Omental fat pad (tissue), 4 donors: Measurements from ENCODE around the gene SUPT3H. TPM values are rescaled to one million over a fixed set of nuclear protein-coding genes. Genes with fewer than 3 reads are reported as not detected.

Source experiments
- ATAC-seq: fragments of 150-250 bp; one replicate; pipeline ENCODE4 v1.9.1; 2016; ENCODE audit warnings: mild to moderate bottlenecking, moderate library complexity; ENCODE audit not compliant: low FRiP score
- DNase-seq: peaks from one replicate; pipeline ENCODE4 v3.0.0-alpha.2; 2019; ENCODE audit warnings: low spot score
- CTCF ChIP-seq, 3 donors: fragments of 450-650 bp; IDR thresholded peaks; one replicate each; pipeline ENCODE4 v1.5.1; 2016 to 2017; ENCODE audit warnings: antibody characterized with exemption in 3 of 3, mild to moderate bottlenecking in 3 of 3, moderate library complexity in 2 of 3
- total RNA-seq, 4 donors: library from RNA; depleted of rRNA; stranded (reverse); fragments of >200 nt; gene quantifications; one replicate each; pipeline ENCODE4 v1.1.0, GENCODE V29; 2016

The SUPT3H gene
- total RNA-seq, 4 donors from 2014 or later: 2.2 to 8.4 (median 5.2) TPM

GRCh38 chr6:44843734-44844133 is 534.0 kb downstream of the SUPT3H start:
- TF ChIP-seq CTCF (IDR thresholded peaks at IDR 0.05): no peak
- DNase-seq (no peak), ATAC-seq (no peak)

GRCh38 chr6:44842616-44843015 is 535.1 kb downstream of the SUPT3H start:
- DNase-seq: no peak
- no peak for ATAC-seq
- TF ChIP-seq CTCF (IDR thresholded peaks at IDR 0.05): no peak

- ATAC-seq (no peak), DNase-seq (no peak)
- no peak for TF ChIP-seq CTCF (IDR thresholded peaks at IDR 0.05)
These were observed 535.9 kb downstream of the SUPT3H start for GRCh38 chr6:44841829-44842228.

GRCh38 chr6:44837741-44838140 is 540.0 kb downstream of the SUPT3H start:
- TF ChIP-seq CTCF (IDR thresholded peaks at IDR 0.05): no peak
- DNase-seq (no peak), ATAC-seq (no peak)

- ATAC-seq (no peak), DNase-seq (no peak)
- no peak for TF ChIP-seq CTCF (IDR thresholded peaks at IDR 0.05)
These were observed 540.5 kb downstream of the SUPT3H start for GRCh38 chr6:44837255-44837654.

- ATAC-seq: no peak
- DNase-seq: no peak
- no peak for TF ChIP-seq CTCF (IDR thresholded peaks at IDR 0.05)
These were observed 544.5 kb downstream of the SUPT3H start for GRCh38 chr6:44833248-44833647.

GRCh38 chr6:44831002-44831610 is 546.6 kb downstream of the SUPT3H start:
- ATAC-seq: no peak
- no peak for DNase-seq
- no peak for TF ChIP-seq CTCF (IDR thresholded peaks at IDR 0.05)
